ENCODE data around the gene NFATC2. TPM values are rescaled to one million over a fixed set of nuclear protein-coding genes. Genes with fewer than 3 reads are reported as not detected.

NFATC2 gene
- total RNA-seq, 1 donor, result 0.36 TPM

GRCh38 chr20:51565298-51566144, 23.0 kb upstream of the NFATC2 start:
- peak overlapping the region; percentile 23 for H2AFZ ChIP-seq (ENCODE audit: low read length)
- no peaks in the 10 kb centered on the region for H4K20me1 ChIP-seq (ENCODE audit: insufficient read depth, low read length)

GRCh38 chr20:51563486-51564332, 21.2 kb upstream of the NFATC2 start:
- peak overlapping the region; percentile 80 for H3K4me3 ChIP-seq (ENCODE audit: insufficient read depth, low read length)
- no peaks in the 10 kb centered on the region for H3K79me2 ChIP-seq (ENCODE audit: insufficient read depth, low read length)
- H4K20me1 ChIP-seq (ENCODE audit: insufficient read depth, low read length), result no peaks in the 10 kb centered on the region
- TF ChIP-seq CTCF (IDR thresholded peaks at IDR 0.05; ENCODE audit: extremely low read depth, low read depth, low read length), result no peak
- peak overlapping the region; percentile 93 for H3K4me2 ChIP-seq (ENCODE audit: insufficient read depth, low read length)
- H3K9me3 ChIP-seq (ENCODE audit: low read depth, low read length), result no peaks in the 10 kb centered on the region
- peaks cover 20% of the 10 kb centered on the region for H3K27me3 ChIP-seq (ENCODE audit: insufficient read depth, low read length)
- H3K4me1 ChIP-seq (ENCODE audit: insufficient read depth, low read length), result peaks cover 44% of the 10 kb centered on the region
- H3K36me3 ChIP-seq (ENCODE audit: insufficient read depth, low read length), result no peaks in the 10 kb centered on the region
- H3K27ac ChIP-seq (ENCODE audit: low read depth, low read length), result peak overlapping the region; percentile 91
- H2AFZ ChIP-seq (ENCODE audit: low read length), result no peak overlapping the region
- DNase-seq (ENCODE audit: insufficient read length, low spot score, missing footprints), result peak; percentile 82

More at GRCh38 chr20:51565298-51566144, 23.0 kb upstream of the NFATC2 start:
- Histone ChIP-seq H3K4me3 (ENCODE audit: insufficient read depth, low read length) (peak overlapping the region; percentile 54), H3K27ac (ENCODE audit: low read depth, low read length) (peak overlapping the region; percentile 9), H3K27me3 (ENCODE audit: insufficient read depth, low read length) (peaks cover 9% of the 10 kb centered on the region), H3K36me3 (ENCODE audit: insufficient read depth, low read length) (no peaks in the 10 kb centered on the region), H3K4me2 (ENCODE audit: insufficient read depth, low read length) (peak overlapping the region; percentile 77), H3K9me3 (ENCODE audit: low read depth, low read length) (no peaks in the 10 kb centered on the region), H3K4me1 (ENCODE audit: insufficient read depth, low read length) (peaks cover 39% of the 10 kb centered on the region), H3K79me2 (ENCODE audit: insufficient read depth, low read length) (no peaks in the 10 kb centered on the region)
- TF ChIP-seq CTCF (IDR thresholded peaks at IDR 0.05; ENCODE audit: extremely low read depth, low read depth, low read length), result no peak
- DNase-seq (ENCODE audit: insufficient read length, low spot score, missing footprints), result no peak

GRCh38 chr20:51563174-51563485, 20.6 kb upstream of the NFATC2 start:
- Histone ChIP-seq H2AFZ (ENCODE audit: low read length) (peak overlapping the region; percentile 26), H3K79me2 (ENCODE audit: insufficient read depth, low read length) (no peaks in the 10 kb centered on the region), H3K27me3 (ENCODE audit: insufficient read depth, low read length) (peaks cover 18% of the 10 kb centered on the region), H3K4me2 (ENCODE audit: insufficient read depth, low read length) (peak overlapping the region; percentile 93), H3K4me3 (ENCODE audit: insufficient read depth, low read length) (peak overlapping the region; percentile 80), H3K27ac (ENCODE audit: low read depth, low read length) (peak overlapping the region; percentile 91), H3K9me3 (ENCODE audit: low read depth, low read length) (no peaks in the 10 kb centered on the region), H4K20me1 (ENCODE audit: insufficient read depth, low read length) (no peaks in the 10 kb centered on the region), H3K4me1 (ENCODE audit: insufficient read depth, low read length) (peaks cover 44% of the 10 kb centered on the region), H3K36me3 (ENCODE audit: insufficient read depth, low read length) (no peaks in the 10 kb centered on the region)
- no peak for DNase-seq (ENCODE audit: insufficient read length, low spot score, missing footprints)
- TF ChIP-seq CTCF (IDR thresholded peaks at IDR 0.05; ENCODE audit: extremely low read depth, low read depth, low read length), result no peak
